GM19397 (cell line): ENCODE results near the gene PLCH1.

Experiments
- ATAC-seq: cut with Tn5 transposase; IDR thresholded peaks from one replicate; pipeline ENCODE4 v1.9.1; 2021; ENCODE audit warnings: mild to moderate bottlenecking, moderate library complexity; ENCODE audit not compliant: unreplicated experiment

Gene PLCH1

GRCh38 chr3:155364492-155364891 lies 380.4 kb downstream of the PLCH1 start:
- no peak for ATAC-seq

GRCh38 chr3:155363690-155364070 lies 381.2 kb downstream of the PLCH1 start:
- ATAC-seq: no peak

GRCh38 chr3:155362808-155363689 lies 381.8 kb downstream of the PLCH1 start:
- no peak for ATAC-seq

- ATAC-seq: no peak
Measured at GRCh38 chr3:155360281-155360680, 384.6 kb downstream of the PLCH1 start.

DNA sequence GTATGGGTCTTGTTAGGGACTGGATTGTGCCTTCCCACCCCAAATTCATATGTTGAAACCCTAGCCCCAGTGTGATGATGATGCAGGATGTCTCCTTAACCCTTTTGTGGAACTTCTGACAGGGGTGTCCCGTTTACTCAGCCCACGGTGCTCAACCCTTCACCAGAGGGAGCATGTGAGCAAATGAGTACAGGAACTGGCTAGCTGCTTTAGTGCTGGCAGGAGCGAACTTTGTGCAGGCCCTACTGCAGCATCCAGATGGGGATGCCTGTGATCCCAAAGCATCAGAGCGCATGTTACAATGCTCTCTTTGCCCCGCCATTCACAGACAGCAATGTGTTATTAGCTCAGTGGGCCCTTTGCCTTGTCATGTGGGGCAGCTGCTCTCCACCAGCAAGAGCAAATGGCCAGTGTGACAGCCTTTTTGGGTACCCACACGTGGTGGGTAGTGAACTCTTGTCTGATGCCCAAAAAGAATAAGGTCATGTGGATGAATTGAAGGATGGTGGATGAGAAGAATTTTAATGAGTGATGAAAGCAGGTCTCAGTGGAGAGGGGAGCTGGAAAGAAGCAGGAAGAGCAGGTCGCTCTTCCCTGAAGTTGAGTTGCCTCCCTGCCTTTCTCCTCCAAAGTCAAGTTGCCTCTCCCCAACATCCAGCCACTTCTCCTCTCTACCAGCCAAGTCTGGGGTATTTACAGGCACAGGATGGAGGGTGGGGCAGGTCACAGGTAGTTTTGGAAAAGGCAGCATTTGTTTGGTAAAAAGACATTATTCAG lies 388.1 kb downstream of the PLCH1 start:
- no peak for ATAC-seq

DNA sequence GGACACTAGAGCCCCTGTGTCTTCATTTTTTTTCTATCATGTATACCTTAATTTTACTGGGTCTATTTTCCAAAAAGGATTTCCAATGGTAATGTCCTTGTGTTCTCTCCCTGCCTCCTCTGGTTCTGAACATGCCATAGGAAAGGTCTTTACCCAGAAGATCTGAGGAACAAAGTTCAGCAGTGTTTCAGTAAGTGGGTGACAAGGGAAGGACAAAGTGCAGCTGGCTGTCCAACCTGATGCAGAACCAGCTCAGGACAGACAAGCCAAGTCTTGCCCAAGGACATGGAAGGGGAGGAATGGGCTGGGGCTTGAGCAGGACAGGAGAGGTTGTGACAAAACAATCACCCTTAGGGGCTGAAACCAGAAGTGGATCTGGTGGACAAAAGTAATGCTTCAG lies 390.2 kb downstream of the PLCH1 start:
- ATAC-seq: no peak

- ATAC-seq: no peak
Measured at GRCh38 chr3:155352900-155353490, 391.9 kb downstream of the PLCH1 start.

GRCh38 chr3:155350571-155350970 lies 394.3 kb downstream of the PLCH1 start:
- ATAC-seq: no peak

DNA sequence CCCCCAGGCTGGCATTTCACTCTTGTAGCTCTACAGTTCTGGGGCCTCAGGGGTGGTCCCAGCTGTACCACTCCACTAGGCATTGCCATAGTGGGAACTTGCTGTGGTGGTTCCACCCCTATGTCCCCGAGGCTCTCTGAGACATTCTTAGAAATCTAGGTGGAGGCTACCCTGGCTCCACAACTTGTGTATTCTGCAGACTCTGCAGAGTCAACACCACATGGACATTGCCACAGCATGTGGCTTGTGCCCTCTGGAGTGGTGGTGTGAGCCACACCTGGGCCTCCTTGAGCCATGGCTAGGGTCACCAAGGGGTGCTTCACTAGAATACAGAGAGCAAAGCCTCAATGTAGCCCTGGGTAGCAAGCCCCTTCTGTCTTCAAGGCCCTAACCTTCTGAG lies 397.0 kb downstream of the PLCH1 start:
- no peak for ATAC-seq

DNA sequence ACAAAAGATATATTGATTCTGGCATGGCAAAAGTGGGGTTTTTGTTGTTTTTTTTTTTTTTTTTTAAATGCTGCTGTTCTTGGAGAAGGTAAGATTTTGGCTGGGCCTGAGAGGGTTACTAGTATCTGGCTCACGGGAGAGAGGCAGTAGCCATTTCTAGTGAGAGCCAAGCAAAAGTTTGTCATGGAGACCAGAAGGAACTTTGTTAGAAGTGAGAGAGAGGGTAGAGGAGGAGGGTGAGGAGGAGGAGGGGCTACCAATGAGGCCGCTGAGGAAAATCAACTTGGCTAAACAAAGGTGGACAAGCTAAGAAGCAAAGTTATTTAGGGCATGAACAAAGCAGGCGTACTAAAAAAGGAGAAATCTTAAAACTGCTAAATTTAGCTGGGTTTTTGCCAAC lies 402.5 kb downstream of the PLCH1 start:
- no peak for ATAC-seq

DNA sequence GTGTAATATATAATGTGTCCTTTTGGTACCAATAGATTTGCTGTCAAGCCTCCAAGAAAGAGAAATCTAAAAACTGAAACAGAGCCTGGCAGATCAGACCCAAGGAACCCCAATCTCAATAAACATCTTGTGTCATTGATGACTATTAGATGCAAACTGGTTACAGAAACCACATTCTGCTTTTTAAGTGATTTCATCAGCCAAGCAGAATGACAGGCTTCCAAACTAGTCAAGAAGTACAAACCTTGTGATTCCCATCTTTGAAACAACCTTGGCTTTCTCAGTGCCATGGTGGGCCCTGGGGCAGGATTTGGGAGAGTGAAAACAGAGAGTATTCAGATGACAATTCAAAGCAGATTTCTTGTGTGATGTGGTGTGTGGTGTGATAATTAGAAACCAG lies 405.8 kb downstream of the PLCH1 start:
- ATAC-seq: no peak

DNA sequence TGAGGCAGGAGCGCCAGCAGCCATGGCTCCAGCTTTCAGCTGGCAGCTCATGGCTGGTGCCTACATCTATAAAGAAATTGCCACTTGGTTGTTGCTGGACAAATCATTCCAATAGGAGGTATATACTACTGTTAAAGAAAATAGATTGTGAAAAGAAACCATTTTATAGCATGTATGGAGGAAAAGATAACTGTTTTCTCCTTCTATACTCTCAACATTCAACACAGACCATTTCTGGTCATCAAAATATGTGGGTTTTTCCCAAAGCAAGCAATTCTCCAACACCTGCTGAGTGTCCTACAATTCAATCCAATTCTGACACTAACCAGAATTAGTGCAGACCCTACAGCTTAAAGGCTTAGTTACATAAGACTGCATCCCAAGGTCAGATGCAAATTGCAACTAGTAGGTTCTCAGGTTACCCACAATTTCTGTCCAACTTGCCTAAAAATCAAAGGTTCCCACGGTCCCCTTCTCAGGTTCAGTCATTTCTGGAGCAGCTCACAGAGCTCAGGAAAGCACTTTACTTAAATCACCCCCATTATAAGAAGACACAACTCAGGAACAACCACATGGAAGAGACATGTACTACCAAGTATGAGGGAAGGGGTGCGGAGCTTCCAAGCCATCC lies 409.0 kb downstream of the PLCH1 start:
- ATAC-seq: no peak

DNA sequence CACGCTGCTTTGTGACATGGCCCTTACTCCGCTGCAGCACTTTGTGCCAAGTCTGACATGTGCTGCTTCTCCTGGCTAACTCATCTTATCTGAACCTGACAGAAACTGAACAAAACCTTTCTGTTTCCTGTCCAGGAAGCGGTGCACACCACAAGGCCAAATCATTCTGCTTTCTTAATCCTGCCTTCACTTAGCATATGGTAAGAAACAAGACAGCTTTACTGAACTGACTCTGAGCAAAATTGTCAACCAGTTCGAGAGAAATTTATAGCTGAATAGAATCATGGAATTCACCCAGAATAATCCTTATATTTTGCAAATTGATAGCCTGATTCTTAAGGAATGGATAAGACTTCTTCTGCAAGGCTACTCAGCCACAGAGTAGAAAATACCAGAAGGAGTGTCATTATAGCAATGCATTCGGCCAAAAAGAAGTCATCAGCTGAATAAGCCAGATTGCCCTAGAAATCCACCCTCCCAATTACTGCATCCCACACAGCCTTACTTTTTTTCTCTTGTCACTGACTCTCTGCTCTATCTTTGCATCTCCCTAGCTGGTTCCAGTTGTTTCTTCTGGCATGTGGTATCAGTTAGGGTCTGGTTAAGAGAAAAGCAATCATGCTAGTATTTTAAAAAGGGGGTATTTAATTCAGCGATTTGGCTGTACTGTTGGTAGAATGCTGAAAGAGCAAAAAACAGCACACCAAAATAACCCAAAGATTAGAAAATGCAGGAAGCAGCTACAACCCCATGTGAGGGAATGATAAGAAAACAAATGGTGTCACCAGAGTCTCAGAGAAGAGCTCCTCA lies 409.8 kb downstream of the PLCH1 start:
- ATAC-seq: peak; percentile 74

GRCh38 chr3:155334215-155334913 lies 410.5 kb downstream of the PLCH1 start:
- no peak for ATAC-seq

DNA sequence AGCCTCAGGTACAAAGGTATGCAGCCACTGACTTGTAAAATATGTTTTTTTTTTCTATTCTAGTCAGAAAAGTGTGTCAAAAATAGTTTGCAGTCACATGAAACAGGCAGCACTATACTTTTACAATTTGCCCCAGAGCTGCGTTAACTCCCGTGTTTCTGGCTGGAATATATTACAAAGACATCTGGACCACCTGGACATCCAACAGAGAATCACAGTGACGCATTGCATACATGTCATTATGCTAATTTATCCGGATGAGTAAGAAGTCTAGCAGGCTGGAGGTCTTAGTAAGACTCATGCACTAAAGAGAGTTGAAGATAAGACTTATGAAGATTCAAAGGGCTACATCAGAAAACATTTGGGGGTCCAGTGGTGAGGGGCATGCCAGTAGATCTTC lies 412.2 kb downstream of the PLCH1 start:
- ATAC-seq: no peak

DNA sequence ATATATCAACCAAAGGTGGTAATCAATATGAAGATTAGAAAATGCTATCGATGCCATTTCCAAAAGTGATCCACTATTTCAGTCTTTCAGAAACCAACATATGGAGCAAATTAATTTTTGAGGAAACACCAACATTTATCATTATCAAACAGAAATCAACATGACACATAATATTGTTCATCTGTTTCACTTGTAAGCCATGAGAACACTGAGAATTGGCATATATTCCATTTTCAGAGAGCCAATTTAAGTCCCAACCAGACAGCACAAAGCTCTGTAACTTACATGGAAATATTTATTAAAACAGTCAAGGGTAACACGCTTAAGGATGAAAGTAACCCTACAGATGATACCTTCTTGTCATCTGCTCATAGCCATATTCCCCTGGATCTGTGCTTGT lies 413.8 kb downstream of the PLCH1 start:
- ATAC-seq: no peak

DNA sequence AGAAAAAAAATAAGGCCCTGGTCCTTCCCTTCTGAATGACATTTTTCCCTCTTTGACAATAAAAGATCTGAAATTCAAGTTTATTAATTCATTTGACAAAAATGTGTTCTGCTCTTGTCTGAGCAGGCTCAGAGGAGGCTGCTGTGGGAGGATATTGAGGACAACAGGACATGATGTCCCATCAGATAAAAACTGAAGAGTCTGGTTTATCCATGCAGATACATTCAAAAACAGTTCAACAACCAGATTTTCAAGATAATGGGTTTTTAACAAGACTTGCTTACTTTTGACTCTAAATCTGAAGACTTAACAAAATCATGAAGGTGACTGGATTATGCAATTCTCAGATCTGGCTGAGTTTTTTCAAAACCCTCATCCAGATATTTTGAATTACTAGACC lies 414.5 kb downstream of the PLCH1 start:
- no peak for ATAC-seq

DNA sequence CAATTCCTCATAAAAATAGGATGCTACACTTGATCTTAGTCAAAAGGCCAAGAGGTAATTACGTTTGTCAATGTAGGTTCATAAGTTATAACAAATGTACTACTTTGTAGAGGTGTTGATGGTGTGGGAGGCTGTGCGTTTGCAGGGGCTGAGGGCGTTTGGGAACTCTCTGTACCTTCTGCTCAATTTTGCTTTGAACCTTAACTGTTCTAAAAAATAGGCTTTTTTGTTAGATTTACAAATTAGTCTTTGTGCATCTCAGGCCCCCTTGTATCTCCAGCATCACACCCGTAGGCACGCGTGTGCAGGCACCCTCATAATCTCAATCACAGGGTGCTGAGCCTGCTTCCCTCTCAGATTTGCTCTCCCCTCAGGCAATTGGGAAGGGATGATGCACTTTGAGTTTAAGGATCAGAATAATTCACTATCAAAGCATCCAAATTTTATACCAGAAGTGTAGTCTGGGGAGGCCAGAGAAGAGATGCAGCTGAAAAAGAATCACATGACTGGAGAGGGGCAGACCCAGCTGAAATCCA lies 415.3 kb downstream of the PLCH1 start:
- ATAC-seq: no peak

- no peak for ATAC-seq
Measured at GRCh38 chr3:155327871-155328270, 417.0 kb downstream of the PLCH1 start.

DNA sequence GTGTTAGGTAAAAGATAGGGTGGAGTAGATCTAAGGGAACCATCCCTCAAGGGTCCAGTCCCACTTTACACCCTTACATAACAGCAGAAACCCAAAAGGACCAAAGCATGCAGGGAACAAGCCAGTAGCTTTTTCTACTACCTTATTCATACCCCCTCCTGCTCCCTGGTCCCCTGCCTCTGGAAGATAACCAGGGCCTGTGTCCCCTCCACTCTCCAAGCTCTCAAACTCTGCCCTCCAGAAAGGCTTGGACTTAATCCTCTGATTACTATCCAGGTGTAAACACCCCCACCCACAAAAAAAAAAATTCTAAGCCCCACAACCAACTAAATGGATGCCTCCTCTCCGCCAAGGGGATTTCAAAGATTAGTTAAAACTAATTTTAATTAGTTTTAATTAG lies 417.4 kb downstream of the PLCH1 start:
- no peak for ATAC-seq
